Prostate gland (tissue), 2 donors: ENCODE data around the gene ZNF700. TPM values are rescaled to one million over a fixed set of nuclear protein-coding genes. Genes with fewer than 3 reads are reported as not detected.

Experiments
- DNase-seq: peaks from one replicate; pipeline ENCODE4 v3.0.0-alpha.2; 2019; ENCODE audit warnings: low spot score
- H3K27ac ChIP-seq, 2 donors: fragments of 200-600 bp; sonication (generic); 2 replicates each; pipeline ENCODE4 v1.5.1; 2017 to 2019
- H3K27me3 ChIP-seq: fragments of 200-600 bp; sonication (generic); replicated peaks from 2 replicates; pipeline ENCODE4 v1.5.1; 2019; ENCODE audit not compliant: insufficient read depth
- H3K36me3 ChIP-seq, 2 donors: fragments of 200-600 bp; sonication (generic); 1 replicate in 1 of 2; 2 replicates in 1 of 2; pipeline versions ENCODE4 v1.5.1 to v1.8.1; 2017 to 2019
- H3K4me1 ChIP-seq: fragments of 200-600 bp; sonication (generic); replicated peaks from 2 replicates; pipeline ENCODE4 v1.5.1; 2019
- H3K4me3 ChIP-seq, 2 donors: fragments of 200-600 bp; sonication (generic); 2 replicates each; pipeline ENCODE4 v1.5.1; 2017 to 2019
- H3K9me3 ChIP-seq: fragments of 200-600 bp; sonication (generic); 2 replicates; pipeline ENCODE4 v1.5.1; 2017
- CTCF ChIP-seq, 4 experiments: fragments of 200-600 bp in 2 of 4; fragments of 450-650 bp in 2 of 4; sonication (generic) in 2 of 4; IDR thresholded peaks; 1 replicate in 3 of 4; 2 replicates in 1 of 4; pipeline ENCODE4 v1.5.1; 2016 to 2019; ENCODE audit warnings: antibody characterized with exemption in 4 of 4, mild to moderate bottlenecking in 2 of 4, moderate library complexity in 2 of 4
- POLR2A ChIP-seq: fragments of 450-650 bp; IDR thresholded peaks from one replicate; pipeline ENCODE4 v1.6.1; 2016; ENCODE audit warnings: antibody characterized with exemption, mild to moderate bottlenecking
- POLR2AphosphoS5 ChIP-seq: sonication (generic); formaldehyde crosslinking; IDR thresholded peaks from one replicate; pipeline ENCODE4 v1.6.1; 2017; ENCODE audit warnings: antibody characterized with exemption
- WGBS: methylation state at CpG from one replicate; pipeline ENCODE4 v1.1.5; 2018; 5-methylcytosine and 5-hydroxymethylcytosine counted together
- intact Hi-C: fragments of 100-400 bp; cut with DNase I; formaldehyde crosslinking; loops from one replicate; pipeline ENCODE4 v1.14.2; 2022
- total RNA-seq, 2 donors: library from RNA; depleted of rRNA; stranded (reverse); fragments of >200 nt; gene quantifications; one replicate each; pipeline ENCODE4 v1.1.0, GENCODE V29; 2016

The ZNF700 gene
- total RNA-seq, 2 donors from 2014 or later, result 16.8 to 18.0 TPM

DNA sequence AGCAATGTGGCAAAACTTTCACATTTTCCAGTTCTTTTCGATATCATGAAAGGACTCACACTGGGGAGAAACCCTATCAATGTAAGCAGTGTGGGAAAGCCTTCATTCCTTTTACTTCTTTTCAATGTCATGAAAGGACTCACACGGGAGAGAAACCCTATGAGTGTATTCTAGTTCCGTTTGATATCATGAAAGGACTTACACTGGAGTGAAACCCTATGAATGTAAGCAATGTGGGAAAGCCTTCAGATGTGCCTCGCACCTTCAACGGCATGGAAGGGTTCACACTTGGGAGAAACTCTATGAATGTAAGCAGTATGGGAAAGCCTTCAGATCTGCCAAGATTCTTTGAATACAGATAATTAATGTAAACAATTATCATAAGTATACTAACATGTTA is 25.4 kb downstream of the ZNF700 start:
- WGBS, result 97% methylated on average over 5 of the region's 5 CpGs

DNA sequence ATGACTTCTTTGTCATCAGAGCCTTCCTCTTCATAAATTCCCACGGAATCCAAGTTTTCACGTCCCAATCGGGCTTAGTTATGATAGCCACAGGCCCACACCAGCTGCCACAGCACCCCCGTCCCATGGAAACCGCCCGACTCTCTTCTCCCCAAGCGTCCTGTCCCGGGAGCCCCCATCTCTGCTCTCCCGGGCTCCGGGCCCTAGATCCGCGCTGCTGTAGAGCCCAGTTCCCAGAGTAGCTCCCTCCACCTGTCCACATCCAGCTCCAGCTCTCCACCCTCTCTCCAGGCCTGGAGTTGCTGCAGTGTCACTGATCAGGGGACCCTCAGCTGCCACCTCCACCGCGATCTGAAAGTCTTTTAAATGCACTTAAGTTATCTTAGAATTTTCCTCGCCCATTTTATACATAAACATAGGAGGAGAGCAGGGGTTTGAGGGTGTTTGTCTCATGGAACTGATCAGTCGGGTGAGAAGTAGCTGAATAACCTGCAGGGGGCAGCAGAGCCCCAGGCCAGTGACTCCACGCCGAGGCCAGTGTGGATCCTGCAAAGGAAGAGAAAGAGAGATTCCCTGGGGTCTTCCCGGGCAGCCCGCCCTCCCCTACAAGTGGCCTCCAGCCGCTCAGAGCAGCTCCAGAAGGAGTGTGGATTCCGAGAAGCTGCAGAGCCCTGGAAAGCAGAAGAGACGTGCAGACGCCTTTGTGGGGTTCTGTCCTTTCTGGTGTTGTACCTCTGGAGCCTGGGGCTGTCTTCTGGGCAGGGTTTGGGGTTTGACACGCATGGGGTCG is 38.9 kb downstream of the ZNF700 start:
- Histone ChIP-seq H3K36me3 (no peaks in the 10 kb centered on the region), H3K9me3 (no peaks in the 10 kb centered on the region), H3K4me1 (no peaks in the 10 kb centered on the region), H3K4me3 (no peak overlapping the region), H3K27me3 (no peaks in the 10 kb centered on the region), H3K27ac (peak overlapping the region; percentile 95 to 97)
- intact Hi-C loops, result loop anchor here (1.0 to 10.0 kb wide), 2 partner anchors 25 to 181 kb away; partner anchors contain the start of gene ZNF20
- peak; percentile 39 for DNase-seq
- TF ChIP-seq CTCF (IDR thresholded peaks at IDR 0.05) (peak; percentile 57 to 73 (median 70)), POLR2A (no peak)
- WGBS, result 37% methylated on average over 26 of the region's 26 CpGs

More for the DNA sequence above, 25.4 kb downstream of the ZNF700 start:
- intact Hi-C loops, result no loop called here
- Histone ChIP-seq H3K4me1 (no peaks in the 10 kb centered on the region), H3K9me3 (peaks cover 11% of the 10 kb centered on the region), H3K27ac (no peak overlapping the region), H3K36me3 (peaks cover 21% of the 10 kb centered on the region in 2 donors), H3K4me3 (no peak overlapping the region), H3K27me3 (no peaks in the 10 kb centered on the region)
- TF ChIP-seq POLR2AphosphoS5 (no peak), POLR2A (no peak), CTCF (IDR thresholded peaks at IDR 0.05) (no peak)
- no peak for DNase-seq

- H3K27ac ChIP-seq, result peak overlapping the region; percentile 95 to 97
- DNase-seq, result peak; percentile 10
- no peak for TF ChIP-seq POLR2A
- peak in 1 of 4 experiments; percentile 27 for TF ChIP-seq CTCF (IDR thresholded peaks at IDR 0.05)
- H3K27me3 ChIP-seq, result no peaks in the 10 kb centered on the region
- peak overlapping the region; percentile 69 to 71 for H3K4me3 ChIP-seq
- no peaks in the 10 kb centered on the region for H3K4me1 ChIP-seq
- intact Hi-C loops, result loop anchor here (1.0 to 10.0 kb wide), 2 partner anchors 24 to 180 kb away; partner anchors contain the start of gene ZNF20
- H3K9me3 ChIP-seq, result no peaks in the 10 kb centered on the region
- H3K36me3 ChIP-seq, result no peaks in the 10 kb centered on the region
- WGBS, result 12% methylated on average over 8 of the region's 8 CpGs
Measured at GRCh38 chr19:11964496-11964857, 39.6 kb downstream of the ZNF700 start.

- intact Hi-C loops, result loop anchor here (1.0 to 10.0 kb wide), 3 partner anchors 23 to 180 kb away; partner anchors contain the start of genes ZNF20 and ZNF700
- TF ChIP-seq POLR2A, result peak; percentile 63
- TF ChIP-seq CTCF (IDR thresholded peaks at IDR 0.05), result no peak
- peak; percentile 88 for TF ChIP-seq POLR2AphosphoS5
- WGBS, result under 1% methylated on average over 44 of the region's 47 CpGs
Measured at GRCh38 chr19:11964858-11965645, 40.1 kb downstream of the ZNF700 start, which contains the start of gene ZNF763. Gene ZNF763 (plus strand): TSS chr19:11965040. CDS start chr19:11965209, 169 bp downstream.

More at GRCh38 chr19:11964858-11965645, 40.1 kb downstream of the ZNF700 start, which contains the start of gene ZNF763:
- Histone ChIP-seq H3K4me1 (no peaks in the 10 kb centered on the region), H3K9me3 (no peaks in the 10 kb centered on the region), H3K36me3 (no peaks in the 10 kb centered on the region), H3K27ac (peak within 1 kb of the TSS; percentile 95 to 97), H3K27me3 (no peaks in the 10 kb centered on the region), H3K4me3 (peak within 1 kb of the TSS; percentile 69 to 71)
- peak; percentile 95 for DNase-seq
